ENCODE measurements around the gene TMEM126B. TPM values are rescaled to one million over a fixed set of nuclear protein-coding genes. Genes with fewer than 3 reads are reported as not detected.
"Not testable (repeated sequence)": the region's sequence is repeated elsewhere in the genome, so short reads cannot be mapped to it uniquely, and the experiment has no call there.

TMEM126B gene
- total RNA-seq, 1 donor from 2014 or later = 52.5 TPM

- intact Hi-C loops (cut with micrococcal nuclease) = loop anchor here (1.0 to 5.0 kb wide), 5 partner anchors 17 to 600 kb away; partner anchors contain the start of genes PICALM and TMEM126B
Measured at GRCh38 chr11:85647078-85647477, 18.7 kb downstream of the TMEM126B start.

GRCh38 chr11:85647604-85648299 lies 19.4 kb downstream of the TMEM126B start, which contains the start of gene TMEM126A:
TSS of gene TMEM126A (plus strand) at chr11:85647967. CDS start at chr11:85650256, 2,289 bp downstream.
- intact Hi-C loops (cut with micrococcal nuclease) = loop anchor here (1.0 to 5.0 kb wide), 5 partner anchors 17 to 600 kb away; partner anchors contain the start of genes PICALM and TMEM126B

- intact Hi-C loops (cut with micrococcal nuclease) = no loop called here
Measured at GRCh38 chr11:85651118-85651517, 22.7 kb downstream of the TMEM126B start.

- intact Hi-C loops (cut with micrococcal nuclease) = loop anchor here (1.0 kb wide), 1 partner anchor 9 kb away; no protein-coding TSS in a partner anchor
Measured at GRCh38 chr11:85652786-85653447, 24.5 kb downstream of the TMEM126B start.

GRCh38 chr11:85654343-85654742 lies 25.9 kb downstream of the TMEM126B start:
- intact Hi-C loops (cut with micrococcal nuclease) = not testable (repeated sequence)

GRCh38 chr11:85656777-85657176 lies 28.4 kb downstream of the TMEM126B start:
- intact Hi-C loops (cut with micrococcal nuclease) = no loop called here

GRCh38 chr11:85658180-85658579 lies 29.8 kb downstream of the TMEM126B start:
- intact Hi-C loops (cut with micrococcal nuclease) = no loop called here

GRCh38 chr11:85661972-85662664 lies 33.7 kb downstream of the TMEM126B start:
- intact Hi-C loops (cut with micrococcal nuclease) = loop anchor here (1.0 kb wide), 1 partner anchor 9 kb away; no protein-coding TSS in a partner anchor

GRCh38 chr11:85663080-85663752 lies 34.8 kb downstream of the TMEM126B start:
- intact Hi-C loops (cut with micrococcal nuclease) = no loop called here

- intact Hi-C loops (cut with micrococcal nuclease) = loop anchor here (1.0 to 2.0 kb wide), 11 partner anchors 17 to 581 kb away; partner anchors contain the start of genes PICALM, TMEM126A and TMEM126B
Measured at GRCh38 chr11:85663753-85664614, 35.6 kb downstream of the TMEM126B start.

GRCh38 chr11:85664615-85665481 lies 36.5 kb downstream of the TMEM126B start, which contains the start of gene CREBZF:
TSS of gene CREBZF (minus strand) at chr11:85665129. CDS start at chr11:85664875, 254 bp downstream.
- intact Hi-C loops (cut with micrococcal nuclease) = loop anchor here (1.0 to 2.0 kb wide), 13 partner anchors 18 to 637 kb away; partner anchors contain the start of genes HIKESHI, PICALM, TMEM126A and TMEM126B

- intact Hi-C loops (cut with micrococcal nuclease) = loop anchor here (1.0 to 2.0 kb wide), 4 partner anchors 17 to 637 kb away; partner anchors contain the start of gene HIKESHI
Measured at GRCh38 chr11:85665733-85666132, 37.3 kb downstream of the TMEM126B start.

GRCh38 chr11:85666687-85667086 lies 38.3 kb downstream of the TMEM126B start:
- intact Hi-C loops (cut with micrococcal nuclease) = no loop called here

- intact Hi-C loops (cut with micrococcal nuclease) = no loop called here
Measured at GRCh38 chr11:85668157-85668556, 39.8 kb downstream of the TMEM126B start.

GRCh38 chr11:85670949-85671663 lies 42.7 kb downstream of the TMEM126B start:
- intact Hi-C loops (cut with micrococcal nuclease) = not testable (repeated sequence)

- intact Hi-C loops (cut with micrococcal nuclease) = no loop called here
Measured at GRCh38 chr11:85672105-85672902, 43.9 kb downstream of the TMEM126B start.

GRCh38 chr11:85673393-85673792 lies 45.0 kb downstream of the TMEM126B start:
- intact Hi-C loops (cut with micrococcal nuclease) = no loop called here
